Cardiac fibroblast (primary cell): ENCODE measurements around the gene GPR18.

Experiments
- DNase-seq, 2 donors: peaks; one replicate each; pipeline versions ENCODE4 v3.0.0 to v3.0.0-alpha.2; 2010; ENCODE audit warnings: low read depth in 2 of 2
- H3K4me3 ChIP-seq, 2 donors: replicated peaks in 1 of 2; 1 replicate in 1 of 2; 2 replicates in 1 of 2; pipeline ENCODE4 v1.5.1; 2011; ENCODE audit warnings: low read depth in 2 of 2, low read length in 2 of 2, mild to moderate bottlenecking in 2 of 2, moderate library complexity in 1 of 2
- TF ChIP-seq, protein P1 (sequence below): IDR thresholded peaks from one replicate; pipeline ENCODE4 v1.5.1; 2011; ENCODE audit warnings: low read depth, mild to moderate bottlenecking, low read length, inconsistent platforms

The GPR18 gene

DNA sequence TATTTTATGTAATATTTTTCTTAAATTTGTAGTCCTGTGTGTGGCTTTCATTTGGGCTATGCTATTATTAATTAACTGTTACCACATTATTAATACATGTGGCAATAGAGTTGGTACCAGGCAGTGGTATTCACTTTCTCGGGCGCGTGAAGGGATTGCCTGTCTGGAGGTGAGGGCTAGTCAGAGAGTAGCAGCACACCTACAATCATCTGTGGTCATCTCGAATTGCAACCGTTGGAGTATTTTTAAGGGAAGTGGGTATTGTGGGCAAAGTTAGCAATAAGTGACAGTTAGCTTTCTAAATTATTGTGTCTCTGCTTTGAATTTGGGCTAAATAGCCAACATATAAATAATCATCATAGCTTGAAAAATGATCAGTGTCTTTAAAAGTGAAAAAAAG, 20.0 kb upstream of the GPR18 start:
- H3K4me3 ChIP-seq, result no peak overlapping the region
- DNase-seq, result no peak
- TF ChIP-seq, protein P1, sequence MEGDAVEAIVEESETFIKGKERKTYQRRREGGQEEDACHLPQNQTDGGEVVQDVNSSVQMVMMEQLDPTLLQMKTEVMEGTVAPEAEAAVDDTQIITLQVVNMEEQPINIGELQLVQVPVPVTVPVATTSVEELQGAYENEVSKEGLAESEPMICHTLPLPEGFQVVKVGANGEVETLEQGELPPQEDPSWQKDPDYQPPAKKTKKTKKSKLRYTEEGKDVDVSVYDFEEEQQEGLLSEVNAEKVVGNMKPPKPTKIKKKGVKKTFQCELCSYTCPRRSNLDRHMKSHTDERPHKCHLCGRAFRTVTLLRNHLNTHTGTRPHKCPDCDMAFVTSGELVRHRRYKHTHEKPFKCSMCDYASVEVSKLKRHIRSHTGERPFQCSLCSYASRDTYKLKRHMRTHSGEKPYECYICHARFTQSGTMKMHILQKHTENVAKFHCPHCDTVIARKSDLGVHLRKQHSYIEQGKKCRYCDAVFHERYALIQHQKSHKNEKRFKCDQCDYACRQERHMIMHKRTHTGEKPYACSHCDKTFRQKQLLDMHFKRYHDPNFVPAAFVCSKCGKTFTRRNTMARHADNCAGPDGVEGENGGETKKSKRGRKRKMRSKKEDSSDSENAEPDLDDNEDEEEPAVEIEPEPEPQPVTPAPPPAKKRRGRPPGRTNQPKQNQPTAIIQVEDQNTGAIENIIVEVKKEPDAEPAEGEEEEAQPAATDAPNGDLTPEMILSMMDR, result no peak

DNA sequence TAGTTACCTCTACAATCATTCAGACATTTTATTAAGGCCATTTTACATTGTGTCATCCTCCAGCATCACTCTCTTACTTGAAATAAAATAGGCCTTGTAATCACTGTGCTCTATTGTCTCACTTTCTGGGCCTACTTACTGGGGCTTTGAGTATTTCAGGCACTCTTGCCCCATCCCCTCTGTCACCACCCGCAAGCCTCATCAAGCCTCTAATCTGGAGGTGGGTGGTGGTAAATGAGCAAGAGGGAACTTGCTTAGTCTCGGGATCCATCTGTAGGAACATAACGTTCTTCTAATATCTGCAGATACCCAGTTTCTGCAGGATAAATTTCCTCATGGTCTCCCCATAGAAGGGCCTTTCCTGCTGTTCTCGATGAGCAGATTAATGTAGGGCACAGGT, 19.4 kb upstream of the GPR18 start:
- TF ChIP-seq, protein P1, result no peak
- DNase-seq, result no peak
- no peak overlapping the region for H3K4me3 ChIP-seq

DNA sequence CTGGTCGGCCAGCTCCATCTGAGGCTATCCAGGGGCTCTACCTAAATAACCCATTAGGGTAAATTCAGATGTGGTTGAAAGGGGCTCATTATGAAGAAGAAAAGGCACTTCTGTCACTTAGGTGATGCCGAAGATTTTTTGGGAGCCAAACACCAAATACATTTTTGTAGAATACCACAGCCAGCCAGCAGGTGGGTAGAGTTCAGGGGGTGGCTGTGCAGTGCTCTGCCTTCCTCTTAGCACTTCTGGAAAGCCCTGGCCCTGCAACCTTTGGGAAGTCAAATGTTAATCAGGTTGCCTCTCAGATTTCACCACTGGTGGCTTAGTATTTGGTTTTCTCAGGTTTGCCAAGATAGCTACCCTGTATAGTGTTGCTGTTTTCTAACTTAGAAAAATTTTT, 18.5 kb upstream of the GPR18 start:
- TF ChIP-seq, protein P1, result no peak
- DNase-seq, result no peak
- H3K4me3 ChIP-seq, result no peak overlapping the region

DNA sequence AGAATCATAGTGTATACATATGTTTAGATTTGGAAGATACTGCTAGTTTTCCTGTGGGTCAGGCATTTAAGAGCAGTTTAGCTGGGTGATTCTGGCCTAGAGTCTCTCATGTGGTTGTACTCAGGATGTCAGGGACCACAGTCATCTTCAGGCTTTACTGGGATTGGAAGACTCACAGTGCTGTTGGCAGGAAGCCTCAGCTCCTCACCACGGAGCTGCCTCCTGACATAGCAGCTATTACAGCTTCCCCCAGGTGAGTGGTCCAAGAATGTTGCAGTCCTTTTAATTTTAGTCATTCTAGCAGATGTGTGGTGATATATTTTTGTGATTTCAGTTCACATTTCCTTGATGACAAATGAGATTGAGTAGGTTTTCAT, 16.9 kb upstream of the GPR18 start:
- TF ChIP-seq, protein P1, result no peak
- no peak overlapping the region for H3K4me3 ChIP-seq

DNA sequence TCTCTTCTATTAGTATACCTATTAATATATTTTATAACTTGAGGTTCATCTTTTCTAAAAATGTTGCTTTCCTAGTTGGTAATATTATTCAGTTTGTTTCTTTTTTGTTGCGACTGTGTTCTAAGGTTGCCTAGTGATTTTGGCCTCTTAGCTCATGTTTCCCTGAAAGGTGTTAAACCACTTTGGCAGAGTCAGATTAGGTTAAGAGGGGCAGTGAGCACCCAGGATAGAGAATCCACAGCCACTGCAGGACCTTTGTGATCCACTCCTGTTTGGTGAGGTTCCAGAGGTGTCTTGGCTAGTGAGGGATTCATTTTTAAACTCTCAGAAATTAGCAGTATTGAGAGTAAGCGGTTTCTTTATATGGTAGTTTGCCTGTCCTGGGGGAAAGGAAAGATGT, 14.9 kb upstream of the GPR18 start:
- no peak for DNase-seq
- H3K4me3 ChIP-seq, result no peak overlapping the region
- TF ChIP-seq, protein P1, result no peak

More for the DNA sequence above, 16.9 kb upstream of the GPR18 start:
- DNase-seq, result peak; percentile 37 to 70

DNA sequence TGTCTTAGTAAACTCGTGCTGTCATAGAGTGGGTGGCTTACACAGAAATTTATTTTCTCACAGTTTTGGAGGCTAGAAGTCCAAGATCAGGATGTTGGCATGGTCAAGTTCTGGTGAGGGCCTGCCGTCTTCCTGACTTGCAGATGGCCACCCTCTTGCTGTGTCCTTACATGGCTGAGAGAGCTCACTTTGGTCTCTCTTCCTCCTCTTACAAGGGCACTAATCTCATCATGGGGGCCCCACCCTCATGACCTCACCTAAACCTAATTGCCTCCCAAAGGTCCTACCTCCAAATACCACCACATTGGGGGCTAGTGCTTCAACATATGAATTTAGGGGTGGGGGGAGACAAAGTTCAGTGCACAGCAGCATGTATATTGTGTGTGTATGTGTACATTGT, 14.3 kb upstream of the GPR18 start:
- TF ChIP-seq, protein P1, result no peak
- no peak for DNase-seq
- no peak overlapping the region for H3K4me3 ChIP-seq

DNA sequence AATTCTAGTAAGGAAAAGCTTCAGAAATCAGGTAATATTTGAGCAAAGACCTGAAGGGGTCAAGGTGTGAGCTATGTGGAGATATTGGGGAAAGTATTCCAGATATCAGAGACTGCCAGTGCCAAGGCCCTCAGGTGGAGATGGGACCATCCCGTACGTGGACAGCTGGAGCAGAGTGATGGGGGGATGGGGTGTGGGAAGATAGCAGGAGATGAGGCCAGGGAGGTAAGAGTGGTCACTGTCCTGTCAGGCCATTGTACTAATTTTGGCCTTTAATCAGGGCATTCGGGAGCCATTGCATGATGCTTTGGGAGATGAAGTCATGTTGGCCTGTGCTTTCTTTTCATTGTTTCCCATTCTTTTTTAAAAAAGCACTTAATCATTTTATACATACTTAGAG, 13.1 kb upstream of the GPR18 start:
- no peak for DNase-seq
- TF ChIP-seq, protein P1, result no peak
- no peak overlapping the region for H3K4me3 ChIP-seq
